Ureter (tissue), 1 donor: ENCODE data around the gene CFL2. TPM values are rescaled to one million over a fixed set of nuclear protein-coding genes. Genes with fewer than 3 reads are reported as not detected.
"Not testable (repeated sequence)": the region's sequence is repeated elsewhere in the genome, so short reads cannot be mapped to it uniquely, and the experiment has no call there.

Experiments
- DNase-seq: peaks from one replicate; pipeline ENCODE4 v3.0.0-alpha.2; 2020; ENCODE audit warnings: low spot score
- total RNA-seq: library from RNA; stranded (reverse); gene quantifications from one replicate; pipeline ENCODE4 v1.2.4, GENCODE V29; 2023
- donor health status: DM: yes; HTN: yes; CAD: no.

Gene CFL2
- total RNA-seq, 1 donor from 2014 or later: 56.7 TPM

DNA sequence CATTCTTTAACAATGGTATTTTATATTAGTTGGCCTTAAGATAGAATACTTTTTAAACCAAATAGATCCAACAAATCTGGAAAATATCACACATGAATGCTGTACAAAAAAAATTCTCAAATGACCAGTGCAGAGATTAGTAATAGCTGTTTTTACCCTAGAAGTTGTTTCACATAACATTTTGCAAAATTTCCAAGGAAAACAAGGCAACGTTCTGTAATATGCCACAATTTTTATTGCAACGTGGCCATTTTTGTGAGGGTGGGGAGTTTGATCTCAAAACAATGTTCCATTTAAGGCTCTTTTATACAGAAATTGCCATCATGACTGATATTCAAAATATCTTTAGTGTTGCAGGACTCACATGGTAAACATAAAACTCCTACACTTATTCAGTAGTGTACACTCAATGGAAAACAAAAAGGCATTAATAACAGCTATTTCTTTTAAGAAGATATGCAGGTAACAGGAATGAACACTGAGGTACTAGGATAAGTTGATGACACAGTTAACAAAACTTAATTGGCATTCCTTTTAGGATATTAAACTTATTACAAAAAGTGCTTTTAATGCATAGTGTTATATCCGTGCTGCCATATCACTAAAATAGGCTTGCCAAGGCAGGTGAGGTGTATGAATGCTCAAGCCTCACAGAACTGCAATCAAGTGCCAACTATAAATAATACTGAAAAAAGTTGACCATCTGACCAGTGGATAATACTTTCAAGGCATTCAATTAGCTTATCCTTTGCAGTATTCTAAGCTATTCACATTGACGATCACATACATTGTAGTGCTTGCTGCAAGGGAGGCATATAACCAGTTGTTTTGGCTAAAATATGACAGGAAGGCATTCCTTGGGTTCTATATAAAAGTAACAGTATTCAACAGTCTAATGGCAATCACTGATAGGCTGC, 2.3 kb downstream of the CFL2 start:
- DNase-seq: no peak

- no peak for DNase-seq
Observed at GRCh38 chr14:34711169-34711568, 3.2 kb downstream of the CFL2 start.

DNA sequence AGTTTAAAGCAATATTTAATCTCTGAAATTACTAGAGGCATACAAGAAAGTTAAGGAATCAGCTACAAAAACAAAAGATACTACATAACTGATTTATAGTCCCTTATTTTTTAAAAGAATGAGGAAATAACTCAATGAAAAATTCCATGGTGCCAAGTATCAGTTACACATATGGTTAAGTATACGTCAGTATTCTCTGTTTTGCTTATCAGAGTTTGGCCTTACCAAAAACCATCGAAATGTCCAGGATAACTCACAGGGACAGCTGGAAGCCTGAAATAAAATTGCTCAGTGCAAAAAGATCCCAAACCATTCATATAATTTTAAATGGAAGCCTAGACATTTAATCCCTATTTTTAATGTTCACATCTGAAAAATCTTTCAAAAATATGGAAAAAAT, 3.6 kb downstream of the CFL2 start:
- DNase-seq: no peak

- no peak for DNase-seq
Observed at GRCh38 chr14:34710006-34710405, 4.4 kb downstream of the CFL2 start.

- DNase-seq: no peak
Observed at GRCh38 chr14:34707722-34708121, 6.7 kb downstream of the CFL2 start.

DNA sequence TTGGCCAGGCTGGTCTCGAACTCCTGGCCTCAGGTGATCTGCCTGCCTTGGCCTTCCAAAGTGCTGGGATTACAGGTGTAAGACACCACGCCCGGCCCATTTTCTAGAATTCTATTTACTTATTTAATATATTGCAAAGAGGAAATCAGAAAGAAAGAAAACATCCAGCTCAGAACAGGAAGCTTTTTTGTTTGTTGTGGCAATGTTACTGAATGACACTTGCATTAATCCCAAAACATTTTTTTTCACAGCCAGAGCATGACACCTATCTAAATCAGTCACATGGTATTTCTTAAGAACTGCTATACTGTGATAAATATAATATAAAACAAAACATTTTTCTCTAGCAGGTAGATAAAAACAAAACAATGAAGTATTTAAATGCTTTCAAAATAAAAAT, 12.6 kb downstream of the CFL2 start:
- no peak for DNase-seq

- no peak for DNase-seq
Observed at GRCh38 chr14:34700622-34701130, 13.7 kb downstream of the CFL2 start.

DNA sequence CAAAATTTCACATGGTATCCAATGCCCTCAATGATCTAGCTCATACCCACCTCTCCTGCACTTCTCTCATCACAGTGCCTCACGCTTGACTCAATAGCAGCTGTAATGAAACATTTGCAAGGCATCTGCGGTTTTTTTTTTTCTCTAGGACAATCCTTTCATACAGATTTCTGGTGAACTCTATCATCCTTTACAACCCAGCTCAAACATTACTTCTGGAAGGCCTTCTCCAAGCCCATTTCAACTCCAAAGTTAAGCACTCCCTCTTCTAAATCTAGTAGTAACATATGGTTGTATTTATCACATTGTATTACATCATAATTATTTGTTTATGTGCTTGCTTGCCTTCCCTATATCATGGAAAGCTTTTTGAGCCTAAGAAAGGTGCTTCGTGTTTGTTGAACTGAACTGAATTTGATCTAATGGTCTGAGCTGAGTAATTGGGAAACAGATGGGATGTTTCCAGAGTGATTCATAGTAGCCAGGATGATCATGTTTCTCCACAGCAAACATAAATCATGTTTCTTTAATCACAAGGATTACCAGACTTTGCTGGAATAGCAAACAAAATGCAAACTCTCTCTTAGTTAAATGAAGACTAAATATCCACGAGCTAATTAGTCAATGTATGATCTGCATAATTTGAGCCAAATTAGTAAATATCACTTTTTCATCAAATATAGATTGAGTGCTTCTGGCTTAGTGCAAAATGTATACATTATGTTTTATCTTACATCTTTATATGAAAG, 14.3 kb downstream of the CFL2 start:
- DNase-seq: no peak

GRCh38 chr14:34694216-34694615, 20.2 kb downstream of the CFL2 start:
- DNase-seq: not testable (repeated sequence)

DNA sequence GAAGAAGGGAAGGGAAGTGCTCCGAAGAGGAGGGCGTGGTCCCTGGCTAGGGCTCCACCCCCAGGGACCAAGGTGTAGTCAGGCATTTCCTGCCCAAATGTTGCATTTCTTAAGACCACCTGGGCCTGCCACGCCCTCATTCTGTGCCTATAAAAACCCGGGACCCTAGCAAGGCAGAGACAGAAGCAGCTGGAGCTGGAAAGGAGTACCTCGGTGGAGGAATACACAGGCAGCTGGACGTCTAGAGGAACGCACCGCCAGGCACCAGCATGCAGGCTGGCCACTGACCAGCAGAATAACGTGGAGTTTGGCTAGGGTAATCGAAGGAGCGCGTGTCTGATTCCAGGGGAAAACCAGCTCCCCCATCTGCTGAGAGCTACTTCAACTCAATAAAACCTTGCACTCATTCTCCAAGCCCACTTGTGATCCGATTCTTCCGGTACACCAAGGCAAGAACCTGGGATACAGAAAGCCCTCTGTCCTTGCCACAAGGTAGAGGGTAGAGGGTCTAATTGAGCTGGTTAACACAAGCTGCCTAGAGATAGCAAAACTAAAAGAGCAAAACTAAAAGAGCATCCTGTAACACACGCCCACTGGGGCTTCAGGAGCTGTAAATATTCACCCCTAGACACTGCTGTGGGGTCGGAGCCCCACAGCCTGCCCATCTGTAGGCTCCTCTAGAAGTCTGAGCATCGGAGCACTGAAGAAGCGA, 21.0 kb downstream of the CFL2 start:
- DNase-seq: no peak

- no peak for DNase-seq
Observed at GRCh38 chr14:34692898-34693227, 21.5 kb downstream of the CFL2 start.

DNA sequence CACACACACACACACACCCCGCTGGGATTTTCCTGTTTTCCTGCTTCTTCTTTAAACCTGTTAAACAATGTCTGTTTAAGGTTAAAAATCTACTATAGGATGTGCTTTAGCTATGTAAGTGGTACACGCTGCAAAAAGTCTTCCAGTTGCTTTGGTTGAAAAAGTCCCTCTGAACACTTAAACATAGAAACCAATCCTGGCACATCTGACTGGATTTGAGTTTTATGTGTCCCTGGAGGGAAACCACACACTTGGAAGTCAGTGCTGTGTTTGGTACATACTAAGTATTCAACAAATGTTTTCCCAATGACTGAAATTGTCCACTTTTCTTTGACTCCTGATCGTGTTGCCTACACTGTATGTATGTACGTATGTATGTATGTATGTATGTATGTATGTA, 22.0 kb downstream of the CFL2 start:
- DNase-seq: no peak

DNA sequence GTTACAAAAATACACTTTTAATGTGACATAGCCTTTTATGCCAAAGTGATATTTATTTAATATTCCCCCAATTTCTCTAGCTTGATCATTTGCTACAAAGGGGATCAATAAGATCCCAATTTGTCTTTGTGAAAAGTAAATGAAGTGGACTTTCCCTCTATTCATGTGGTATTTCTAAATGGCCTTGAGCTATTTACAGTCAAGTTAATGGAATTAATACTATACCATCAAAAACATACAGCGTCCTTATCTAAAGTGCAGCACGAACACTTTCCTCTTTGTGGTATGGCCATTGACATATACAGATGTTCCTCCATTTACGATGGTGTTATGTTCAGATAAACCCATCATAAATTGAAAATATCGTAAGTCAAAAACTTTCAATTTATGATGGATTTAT, 23.2 kb downstream of the CFL2 start:
- DNase-seq: no peak

DNA sequence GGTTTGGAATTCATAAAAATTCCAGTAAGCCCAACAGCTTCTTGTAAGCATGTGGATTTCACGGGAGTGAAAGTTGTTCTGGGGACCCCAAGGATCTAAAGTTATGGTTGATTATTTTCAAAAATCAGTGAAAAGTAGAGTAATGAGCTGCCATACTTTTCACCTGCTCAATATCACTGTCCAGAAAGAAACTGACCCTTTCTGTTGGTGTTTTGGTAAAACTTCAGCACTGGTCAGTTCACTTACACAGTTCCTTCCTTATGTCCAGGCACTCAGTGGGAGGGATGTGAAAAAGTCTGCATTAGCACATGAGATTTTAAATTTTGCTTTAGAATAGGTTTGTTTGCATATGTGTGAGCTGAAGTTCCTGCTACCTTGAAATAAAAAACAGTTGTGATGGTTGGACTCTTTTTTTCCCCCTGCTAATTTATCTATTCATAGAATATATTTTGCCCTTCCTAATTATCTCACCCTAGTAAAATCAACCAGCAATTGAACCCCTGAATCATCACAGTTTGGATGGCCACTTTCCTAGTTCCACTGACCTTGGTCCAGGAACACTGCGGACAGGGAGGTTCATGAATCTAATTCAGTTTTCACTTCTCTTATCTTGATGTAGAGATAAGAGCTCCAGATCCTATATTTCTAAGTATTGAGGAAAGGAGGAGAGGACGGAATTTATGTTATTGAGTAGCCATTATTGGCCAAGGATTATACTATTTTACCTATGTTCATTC, 25.8 kb downstream of the CFL2 start:
- DNase-seq: no peak

DNA sequence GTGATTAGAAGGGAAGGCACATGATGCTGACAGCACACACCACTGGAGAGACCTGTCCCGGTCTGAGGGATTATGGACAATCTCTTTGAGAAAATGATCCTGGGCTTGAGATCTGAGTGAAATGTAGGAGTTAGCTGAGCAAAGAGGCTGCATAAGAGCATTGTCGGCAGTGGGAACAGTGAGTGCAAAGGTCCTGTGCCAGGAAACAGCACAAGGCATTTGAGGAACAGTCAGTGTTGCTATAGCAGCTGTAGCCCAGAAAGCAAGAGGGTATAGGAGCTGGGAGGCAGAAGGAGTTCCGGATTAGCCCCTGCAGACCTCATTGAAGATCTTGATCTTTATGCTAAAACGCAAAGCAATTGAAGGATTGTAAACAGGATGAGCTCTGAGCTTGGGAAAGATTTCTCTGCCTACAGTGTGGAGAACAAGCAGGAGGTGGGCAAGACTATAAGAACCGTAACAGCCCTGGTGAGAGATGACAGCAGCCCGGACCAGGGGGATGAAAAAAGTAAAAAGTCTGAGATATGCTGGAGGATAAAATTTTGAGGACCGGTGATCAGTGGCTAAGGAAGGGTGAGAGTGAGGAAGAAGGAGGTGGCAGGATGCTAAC, 28.5 kb downstream of the CFL2 start:
- no peak for DNase-seq

GRCh38 chr14:34684578-34684977, 29.8 kb downstream of the CFL2 start:
- no peak for DNase-seq

DNA sequence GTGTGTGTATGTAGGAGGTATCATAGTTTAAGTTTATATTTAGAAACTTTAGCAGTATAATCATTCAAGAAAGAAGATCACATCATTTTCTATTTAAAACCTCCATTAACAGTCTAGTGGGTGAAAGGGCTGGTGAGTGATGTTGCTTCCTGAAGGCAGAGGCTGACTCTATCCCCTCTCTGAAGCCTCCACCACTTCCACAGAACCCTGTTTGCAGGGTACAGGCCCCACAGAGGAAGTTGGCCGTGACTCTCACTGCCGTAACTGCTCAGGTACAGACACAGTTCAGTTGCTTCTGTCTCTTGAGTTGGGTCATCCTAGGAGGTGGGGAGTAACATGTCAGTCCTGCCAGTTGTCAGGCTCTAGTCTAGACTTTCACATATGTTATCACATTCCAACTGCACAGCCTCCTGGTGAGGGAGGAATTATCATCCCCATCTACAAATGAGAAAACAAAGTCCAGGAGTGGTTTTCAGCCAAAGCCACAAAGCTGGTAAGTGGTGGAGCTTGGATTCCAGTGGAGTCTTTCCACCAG, 31.5 kb downstream of the CFL2 start:
- DNase-seq: no peak

GRCh38 chr14:34680806-34681479, 33.5 kb downstream of the CFL2 start:
- DNase-seq: no peak

DNA sequence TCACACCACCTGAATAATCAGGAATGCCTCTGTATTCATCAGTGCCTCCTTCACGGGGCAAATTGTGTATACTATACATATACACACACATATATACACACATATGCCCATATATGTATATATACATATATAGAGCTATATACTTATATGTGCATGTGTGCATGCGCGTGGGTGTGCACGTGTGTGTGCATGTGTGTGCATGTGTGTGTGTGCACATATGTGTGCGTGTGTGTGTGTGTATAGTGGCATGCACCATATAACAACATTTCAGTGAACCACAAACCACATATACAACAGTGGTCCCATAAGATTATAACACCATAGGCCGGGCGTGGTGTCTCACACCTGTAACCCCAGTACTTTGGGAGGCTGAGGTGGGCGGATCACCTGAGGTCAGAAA, 35.7 kb downstream of the CFL2 start:
- no peak for DNase-seq

GRCh38 chr14:34678306-34678705, 36.1 kb downstream of the CFL2 start:
- no peak for DNase-seq
